ENCODE measurements around the gene THRB.

GRCh38 chr3:24457719-24458118 lies 36.9 kb downstream of the THRB start:
- TF ChIP-seq CTCF (IDR thresholded peaks at IDR 0.05; ENCODE audit: extremely low read depth in 1 of 2, insufficient read depth in 1 of 2, low read depth in 1 of 2, low read length in 2 of 2) (no peak), POLR2A (IDR thresholded peaks at IDR 0.05; ENCODE audit: low read depth, low read length) (no peak), MYC (IDR thresholded peaks at IDR 0.05; ENCODE audit: low read depth, low read length) (no peak), JUN (IDR thresholded peaks at IDR 0.05; ENCODE audit: borderline replicate concordance, insufficient read depth, insufficient read length, low read depth) (no peak), POLR2AphosphoS5 (IDR thresholded peaks at IDR 0.05; ENCODE audit: insufficient read depth, low read depth, low read length) (no peak), EZH2 (IDR thresholded peaks at IDR 0.05; ENCODE audit: borderline replicate concordance, low read depth, low read length, severe bottlenecking) (no peak)

Data from endothelial cell of umbilical vein (primary cell).